GM19455 (cell line): Measurements from ENCODE around the gene CCDC136.

Source experiments
- ATAC-seq: cut with Tn5 transposase; IDR thresholded peaks from one replicate; pipeline ENCODE4 v1.9.1; 2021; ENCODE audit not compliant: unreplicated experiment

CCDC136 gene

DNA sequence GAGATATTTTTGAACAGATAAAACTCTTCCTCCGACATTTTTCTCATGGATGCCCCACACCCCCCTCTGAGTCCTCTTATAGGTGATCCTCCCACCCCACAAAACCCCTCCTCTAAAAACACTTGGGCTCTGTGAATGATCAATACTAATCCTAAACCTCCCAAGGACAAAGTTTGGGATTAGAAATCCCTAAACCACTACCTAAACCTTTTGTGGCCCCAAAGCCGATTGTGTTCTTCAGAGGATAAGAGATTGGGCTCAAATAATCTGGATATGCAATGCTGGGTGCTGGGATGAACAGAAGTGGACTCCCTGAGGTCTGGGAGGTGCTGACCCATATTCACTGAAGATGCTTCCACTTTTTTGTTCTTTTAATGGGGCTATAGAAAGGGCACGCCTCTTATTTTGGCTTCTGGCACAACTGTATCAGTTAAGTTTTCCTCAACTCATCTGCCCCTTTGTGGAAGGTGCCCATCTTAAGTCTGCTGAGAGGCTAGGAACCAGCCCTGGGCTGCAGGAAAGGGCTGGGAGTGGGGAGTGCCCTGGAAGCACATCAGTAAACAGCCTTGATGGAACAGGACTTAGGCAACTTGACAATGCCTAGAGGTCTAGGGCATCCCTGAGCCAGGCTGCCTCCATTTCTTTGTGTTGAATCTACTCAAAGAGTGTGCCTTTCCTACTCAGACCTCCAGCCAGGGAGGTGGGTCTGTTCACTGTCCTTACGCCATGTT is 15.9 kb upstream of the CCDC136 start, which contains the start of gene OPN1SW:
TSS of gene OPN1SW (minus strand) at position 51 of the 731 bp plus-strand sequence. CDS start at position 38, 13 bp downstream.
- no peak for ATAC-seq

DNA sequence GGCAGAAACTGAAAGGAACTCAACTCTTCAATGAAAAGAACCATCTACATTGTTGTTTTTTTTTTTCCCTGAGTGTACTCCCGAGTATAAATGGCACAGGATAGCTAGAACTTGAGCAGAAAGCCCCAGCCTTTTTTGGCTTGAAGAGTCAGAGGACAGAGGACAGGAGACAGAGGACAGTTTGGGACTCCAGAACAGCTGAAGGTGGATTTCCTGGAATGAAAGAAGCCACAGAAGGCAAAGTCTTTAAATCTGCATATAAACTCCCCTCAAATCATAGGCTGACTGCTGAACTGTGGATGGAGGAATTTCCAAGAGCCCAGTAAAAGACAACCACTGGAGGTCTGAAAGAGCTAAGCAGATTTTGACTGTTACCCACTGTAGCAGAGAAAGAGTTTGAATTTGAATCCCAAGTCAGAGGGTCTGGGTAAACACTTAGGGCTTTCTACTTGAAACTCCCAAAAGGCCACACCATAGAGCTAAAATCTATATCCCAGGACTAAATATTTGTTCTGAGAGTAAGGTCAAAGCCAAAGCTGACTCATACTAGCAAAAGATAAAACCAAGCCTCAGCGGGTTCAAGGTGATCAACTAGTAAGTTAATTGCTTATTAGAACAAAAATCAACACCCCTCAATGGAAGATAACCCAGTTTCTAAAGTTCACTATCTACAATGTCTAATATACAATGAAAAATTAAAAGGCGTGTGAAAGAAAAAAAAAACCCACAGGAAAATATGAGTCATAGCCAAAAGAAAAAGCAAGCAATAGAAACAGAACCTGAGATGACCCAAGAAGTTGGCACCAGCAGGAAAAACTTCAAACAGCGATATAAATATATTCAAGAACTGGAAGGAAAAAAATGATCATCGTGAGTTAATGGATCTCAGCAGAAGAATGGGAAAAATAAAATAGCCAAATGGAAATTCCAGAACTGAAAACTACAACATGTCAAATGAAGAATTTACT is 14.3 kb upstream of the CCDC136 start:
- ATAC-seq: no peak

DNA sequence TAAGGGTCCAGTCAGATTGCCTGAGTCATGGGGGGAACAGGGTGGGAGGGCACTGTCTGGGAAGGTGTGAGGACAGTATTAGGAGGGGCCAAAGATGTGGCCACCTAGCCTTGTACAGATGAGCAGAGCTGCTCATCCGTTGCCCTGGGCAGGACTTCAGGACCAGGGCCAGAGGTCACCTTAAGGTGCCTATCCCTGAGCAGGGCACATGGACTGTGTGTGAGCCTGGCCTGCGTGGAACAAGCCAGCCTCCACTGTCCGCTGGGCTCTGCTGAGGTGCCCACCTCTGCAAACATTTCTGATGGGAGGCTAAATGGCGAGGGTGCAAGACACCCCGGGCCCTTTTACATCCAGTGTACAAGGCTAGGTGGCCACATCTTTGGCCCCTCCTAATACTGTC is 12.8 kb upstream of the CCDC136 start:
- no peak for ATAC-seq

DNA sequence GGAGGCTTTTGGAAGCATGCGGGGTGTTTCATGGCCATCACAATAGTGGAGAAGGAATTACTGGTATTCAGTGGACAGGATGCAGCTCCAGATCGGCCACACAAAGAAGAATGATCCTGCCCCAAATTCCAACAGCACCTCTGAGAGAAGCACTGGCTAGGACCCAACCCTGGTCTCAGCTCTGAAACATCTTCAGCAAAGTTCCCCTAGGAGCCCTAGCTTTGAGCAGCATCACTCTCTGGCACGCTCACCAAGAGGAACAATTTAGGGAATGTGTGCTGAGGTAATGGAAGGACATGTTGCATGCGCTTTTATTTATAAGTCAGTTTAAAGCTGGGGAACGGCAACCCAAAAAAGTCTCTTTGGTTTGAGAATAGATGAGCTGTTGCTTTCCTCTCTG is 10.6 kb upstream of the CCDC136 start:
- no peak for ATAC-seq

DNA sequence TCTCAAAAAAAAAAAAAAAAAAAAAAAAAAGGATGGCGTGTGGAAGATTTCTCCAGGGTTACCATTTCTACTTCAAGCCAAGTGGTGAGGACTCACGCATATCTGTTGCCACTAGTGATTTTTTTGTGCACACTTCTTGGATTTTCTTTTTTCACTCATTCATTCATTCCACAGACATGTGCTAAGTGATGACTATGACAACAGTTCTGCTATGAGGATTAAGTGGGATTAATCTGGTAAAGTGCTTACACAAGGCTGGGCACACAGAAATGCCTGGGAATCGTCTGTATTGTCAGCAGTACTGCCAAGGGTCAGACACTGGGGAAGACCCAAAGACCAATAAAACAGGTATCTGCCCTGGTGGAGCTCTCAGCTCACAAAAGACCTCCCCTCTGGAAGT is 9.9 kb upstream of the CCDC136 start:
- ATAC-seq: no peak

DNA sequence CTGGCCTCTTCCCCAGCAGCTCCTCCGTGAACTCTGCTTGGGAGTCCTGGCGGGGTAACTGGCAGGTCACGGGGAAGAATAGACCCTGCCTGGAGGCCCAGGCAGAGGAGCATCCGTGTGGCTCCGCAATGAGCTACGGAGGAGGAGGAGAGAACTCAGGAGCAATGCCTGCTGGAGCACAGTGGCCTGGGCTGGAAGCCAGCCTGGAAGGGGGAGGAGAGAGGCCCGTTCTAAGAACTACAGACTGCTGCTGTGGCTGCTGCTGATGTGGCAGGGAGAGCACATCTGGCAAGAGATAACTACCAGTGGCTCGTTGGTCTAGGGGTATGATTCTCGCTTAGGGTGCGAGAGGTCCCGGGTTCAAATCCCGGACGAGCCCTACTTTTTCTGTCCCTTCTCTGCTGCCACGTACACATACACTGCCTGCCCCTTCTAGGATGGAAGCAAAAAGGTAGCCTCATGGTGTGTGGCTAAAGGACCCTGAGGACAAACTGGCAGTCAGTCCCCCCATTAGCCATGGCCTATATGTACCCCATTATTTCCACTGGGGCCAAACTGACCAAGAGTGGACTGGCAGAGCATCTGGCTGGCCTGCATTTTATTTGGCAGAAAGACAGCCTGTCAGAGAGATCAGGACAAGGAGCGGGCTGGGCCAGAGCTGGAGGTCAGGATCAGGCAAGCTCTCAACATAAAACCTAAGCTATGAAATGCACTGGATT is 8.5 kb upstream of the CCDC136 start:
- ATAC-seq: no peak

DNA sequence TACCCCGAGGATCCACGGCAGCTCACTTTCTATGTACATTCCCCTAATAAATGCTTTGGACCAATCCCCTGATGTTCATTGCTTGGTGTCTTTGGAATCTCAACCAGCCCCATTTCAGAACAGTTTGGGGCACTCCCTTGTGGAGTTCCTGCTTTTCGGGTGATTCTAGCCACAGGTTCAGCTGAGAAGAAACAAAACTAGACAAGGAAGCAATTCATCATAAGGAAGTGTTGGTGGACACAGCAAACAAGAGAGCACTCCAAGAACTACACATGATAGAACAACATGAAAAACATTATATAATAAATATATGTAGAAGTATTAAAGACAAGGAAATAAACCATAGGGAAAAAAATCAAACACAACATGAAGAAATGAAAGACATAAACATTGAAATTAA is 6.0 kb upstream of the CCDC136 start:
- ATAC-seq: no peak

DNA sequence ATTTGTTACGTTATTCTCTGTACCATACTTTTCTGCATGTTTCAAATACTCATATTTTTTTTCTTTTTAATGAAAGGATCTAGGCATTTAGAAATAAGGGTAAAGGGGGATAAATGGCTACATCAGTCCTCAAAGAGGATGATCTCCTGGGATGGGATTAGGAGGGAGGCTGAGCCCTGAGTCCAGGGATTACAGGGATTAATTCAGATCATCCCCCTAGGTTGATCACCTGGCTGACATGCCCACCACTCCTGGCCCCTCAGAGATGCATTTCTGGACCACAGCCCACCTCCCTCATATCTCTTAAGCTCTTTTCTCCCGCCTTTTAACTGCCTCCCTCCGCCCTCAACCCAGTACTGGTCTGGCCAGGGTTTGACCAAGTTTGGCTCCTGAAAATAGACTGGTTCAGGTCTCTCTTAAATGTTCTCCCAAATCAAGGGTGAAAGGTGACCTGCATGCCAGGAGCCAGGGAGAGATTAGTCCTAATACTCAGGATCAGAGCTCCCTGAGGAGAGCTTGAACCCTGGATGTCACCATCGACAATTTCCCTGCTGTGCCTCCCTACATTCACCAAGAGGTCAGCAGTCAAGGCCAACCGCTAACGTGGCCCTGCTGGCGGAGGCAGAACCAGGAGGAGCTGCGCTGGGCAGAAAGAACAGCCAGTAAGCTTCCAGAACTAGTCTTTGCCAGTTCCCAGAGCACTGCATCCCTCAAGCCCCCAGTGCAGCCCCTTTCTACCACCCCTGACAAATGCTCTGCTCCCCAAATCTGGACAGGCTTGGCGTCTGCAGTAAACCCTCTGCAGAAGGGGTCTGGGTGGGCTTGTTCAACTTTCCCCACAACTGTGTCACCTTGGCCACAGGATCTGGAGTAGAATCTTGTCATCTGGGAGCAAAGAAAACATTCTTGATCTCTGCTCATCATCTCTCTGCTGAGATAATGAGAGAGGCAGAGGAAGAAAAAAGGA is 3.0 kb upstream of the CCDC136 start:
- ATAC-seq: no peak

DNA sequence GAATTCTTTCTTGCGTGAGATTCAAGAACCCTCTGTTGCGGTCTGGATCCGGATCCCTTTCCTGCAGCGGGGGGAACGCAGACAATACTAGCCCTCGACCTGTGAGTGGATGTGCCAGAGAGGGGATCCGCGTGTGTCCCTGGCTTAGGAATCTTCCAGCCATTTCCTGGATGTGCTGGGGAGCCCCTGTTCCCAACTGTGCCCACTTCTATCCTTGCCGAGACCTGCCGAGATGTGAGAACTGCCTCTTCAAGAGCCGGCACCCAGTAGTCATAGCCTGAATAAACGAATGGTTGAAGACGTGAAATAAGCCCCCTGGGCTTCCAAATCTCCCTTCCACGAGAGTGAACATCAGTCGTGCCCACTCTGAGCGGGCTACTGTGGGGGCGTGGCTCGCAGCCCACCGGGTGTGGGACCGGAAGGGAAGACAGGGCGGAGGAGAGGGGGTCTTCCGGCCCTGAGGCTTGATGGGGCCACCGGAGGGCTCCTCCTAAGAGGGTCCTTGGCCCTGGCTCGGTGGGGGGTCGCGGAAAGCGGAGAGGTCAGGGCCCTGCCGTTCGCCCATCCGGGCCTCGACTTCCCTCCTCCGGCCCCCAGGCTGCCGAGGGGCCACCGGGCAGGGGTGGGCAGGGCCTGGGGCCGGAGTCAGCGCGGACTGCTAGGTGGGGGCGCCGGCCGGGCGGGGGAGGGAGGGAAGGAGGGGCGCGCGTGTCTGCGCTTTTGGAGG is 1.3 kb upstream of the CCDC136 start:
- peak; percentile 23 for ATAC-seq

DNA sequence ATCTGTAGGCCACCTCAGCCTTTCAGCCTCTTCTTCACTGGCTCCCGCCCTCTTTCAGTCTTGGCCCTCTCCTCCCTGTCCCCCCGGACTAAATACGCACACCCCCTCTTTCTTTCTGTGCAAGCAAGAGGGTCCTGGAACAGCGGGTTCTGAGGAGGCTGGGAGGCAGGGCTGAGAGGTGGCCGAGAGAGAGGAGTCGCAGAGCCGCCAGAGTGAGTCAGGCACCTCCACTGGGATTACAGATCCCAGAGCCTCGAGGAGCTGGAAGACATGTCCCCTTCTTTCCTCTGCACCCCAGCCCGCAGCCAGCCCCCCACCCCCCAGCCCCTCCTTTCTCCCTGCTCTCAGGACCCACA is 182 bp downstream of the CCDC136 start:
- no peak for ATAC-seq

DNA sequence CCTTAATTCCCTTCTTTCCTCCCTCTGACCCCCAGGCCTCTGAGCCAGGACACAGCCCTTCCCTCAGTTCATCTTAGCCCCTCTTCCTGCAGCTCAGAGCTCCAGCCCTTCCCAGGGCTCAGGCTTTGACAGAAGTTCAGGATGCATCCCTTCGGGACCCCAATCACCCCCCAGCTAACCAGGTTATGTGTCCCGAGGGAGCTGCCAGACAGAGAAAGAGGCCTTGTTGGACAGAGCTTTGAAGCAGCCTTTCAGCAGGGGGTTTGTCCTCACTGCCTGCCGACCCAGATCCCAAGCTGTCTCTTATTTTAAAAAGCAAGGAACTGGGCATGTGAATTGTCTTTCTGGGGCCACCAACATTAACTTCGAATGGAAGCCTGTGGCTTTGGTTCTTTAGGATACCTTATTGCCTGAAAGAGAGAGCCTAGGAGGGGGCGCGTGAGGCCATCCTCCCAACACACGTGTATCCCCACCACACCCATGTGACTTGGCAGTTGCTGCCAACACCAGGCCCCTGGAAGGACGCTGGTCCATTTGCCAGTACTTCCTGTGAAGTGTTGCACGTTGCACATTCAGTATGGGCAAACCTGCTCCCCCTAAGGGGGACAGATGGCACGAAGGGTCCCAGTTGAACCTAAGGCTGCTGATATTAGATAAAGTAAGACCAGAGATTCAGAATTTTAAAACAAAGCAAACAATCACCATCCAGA is 858 bp downstream of the CCDC136 start:
- no peak for ATAC-seq

DNA sequence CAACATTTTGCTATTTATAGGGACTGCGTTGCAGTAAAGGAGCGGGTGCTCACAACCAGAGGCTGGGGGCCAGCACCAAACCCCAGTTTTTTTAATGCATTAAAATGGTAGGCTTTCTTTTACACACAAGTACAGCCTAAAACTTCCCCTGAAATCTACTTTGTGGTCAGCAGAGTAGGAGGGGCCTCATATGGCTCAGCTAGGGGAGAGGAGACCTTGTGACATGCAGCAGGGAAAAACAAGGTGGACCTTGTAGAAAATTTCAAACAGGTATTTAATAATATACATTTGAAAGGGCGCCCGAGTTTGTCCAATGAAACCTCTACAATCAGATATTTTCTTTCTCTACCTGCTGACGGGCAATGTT is 1.4 kb downstream of the CCDC136 start:
- no peak for ATAC-seq

DNA sequence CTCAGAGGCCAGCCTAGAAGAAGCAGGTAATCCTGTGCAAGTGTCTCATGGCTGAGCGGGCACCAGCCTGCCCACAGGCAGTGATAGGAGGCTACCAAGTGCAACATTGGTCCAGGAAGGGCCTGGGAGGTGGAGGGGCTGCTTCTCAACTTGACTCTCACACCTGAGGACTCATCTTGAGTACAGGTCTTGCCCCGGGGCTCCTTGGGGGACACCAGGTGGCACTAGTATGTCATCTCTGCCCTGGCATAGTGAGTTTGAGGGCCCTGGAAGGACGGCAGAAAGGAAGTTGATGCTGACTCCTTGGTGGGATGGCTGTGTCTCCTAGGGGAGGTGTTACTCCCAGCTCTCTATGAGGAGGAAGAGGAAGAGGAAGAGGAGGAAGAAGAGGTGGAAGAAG is 2.3 kb downstream of the CCDC136 start:
- no peak for ATAC-seq

DNA sequence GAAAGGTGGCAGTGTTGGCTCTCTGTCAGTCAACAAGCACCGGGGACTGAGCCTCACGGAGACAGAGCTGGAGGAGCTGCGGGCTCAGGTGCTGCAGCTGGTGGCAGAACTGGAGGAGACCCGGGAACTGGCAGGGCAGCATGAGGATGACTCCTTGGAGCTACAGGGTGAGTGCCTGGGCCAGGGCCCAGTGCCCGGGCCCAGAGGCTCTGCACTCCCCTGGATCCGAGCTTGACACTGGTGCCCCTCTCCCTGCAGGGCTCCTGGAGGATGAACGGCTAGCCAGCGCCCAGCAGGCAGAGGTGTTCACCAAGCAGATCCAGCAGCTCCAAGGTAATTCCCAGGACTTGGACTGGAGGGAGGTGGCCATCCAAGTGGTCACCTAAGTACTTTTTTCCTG is 2.7 kb downstream of the CCDC136 start:
- no peak for ATAC-seq

DNA sequence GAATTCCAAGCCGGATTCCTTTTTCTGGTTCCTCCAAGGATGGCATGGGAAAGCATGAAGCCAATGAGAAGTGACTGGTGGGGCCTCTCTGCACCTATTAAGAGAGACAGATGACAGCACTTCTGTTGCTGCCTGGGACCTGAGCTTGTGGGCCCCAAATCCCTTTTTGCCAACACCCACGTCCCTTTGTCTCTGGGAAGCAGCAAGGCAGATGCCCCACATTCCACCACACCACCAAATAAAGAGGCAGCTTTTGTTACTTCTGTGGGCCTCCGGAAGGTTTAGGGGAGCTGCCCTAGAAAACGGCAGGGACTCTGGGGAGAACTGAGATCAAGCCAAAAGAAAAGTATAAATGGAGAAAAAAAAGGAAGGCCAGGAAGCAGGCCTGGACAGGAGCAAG is 3.4 kb downstream of the CCDC136 start:
- ATAC-seq: no peak

DNA sequence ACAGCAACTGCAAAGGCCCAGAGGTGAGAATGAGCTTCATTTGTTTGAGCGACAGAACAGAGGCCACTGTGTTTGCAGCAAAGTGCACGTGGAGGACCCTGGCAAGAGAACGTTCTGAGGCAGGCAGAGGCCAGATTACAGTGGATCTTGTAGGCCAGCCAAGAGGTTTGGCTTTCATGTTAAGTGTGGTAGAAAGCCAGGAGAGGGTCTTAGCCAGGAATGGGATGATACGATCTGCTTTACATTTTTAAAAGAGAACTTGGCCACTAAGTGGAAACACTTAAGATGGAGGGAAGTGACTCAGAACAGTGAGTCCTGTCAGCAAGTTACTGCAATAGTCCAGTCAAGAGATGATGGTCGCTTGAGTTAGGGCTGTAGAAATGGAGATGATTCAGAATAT is 4.6 kb downstream of the CCDC136 start:
- ATAC-seq: no peak

DNA sequence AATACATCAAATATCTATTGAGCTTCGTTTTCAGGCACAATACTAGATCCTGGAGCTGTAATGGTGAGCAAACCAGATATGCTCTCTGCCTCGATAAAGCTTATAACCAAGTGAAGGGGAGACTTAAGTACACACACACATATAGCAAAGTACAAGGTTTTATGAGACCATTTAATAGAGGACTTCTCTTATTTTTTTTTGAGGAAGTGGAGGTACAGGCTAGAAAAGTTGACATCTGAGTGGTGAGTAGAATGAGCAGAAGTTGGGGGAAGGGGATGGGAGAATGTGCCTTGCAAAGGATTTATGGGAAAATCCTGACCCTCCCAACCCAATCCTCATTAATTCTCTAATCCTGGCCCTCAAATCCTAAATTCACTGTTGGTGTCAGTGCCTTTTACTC is 7.7 kb downstream of the CCDC136 start:
- ATAC-seq: no peak

DNA sequence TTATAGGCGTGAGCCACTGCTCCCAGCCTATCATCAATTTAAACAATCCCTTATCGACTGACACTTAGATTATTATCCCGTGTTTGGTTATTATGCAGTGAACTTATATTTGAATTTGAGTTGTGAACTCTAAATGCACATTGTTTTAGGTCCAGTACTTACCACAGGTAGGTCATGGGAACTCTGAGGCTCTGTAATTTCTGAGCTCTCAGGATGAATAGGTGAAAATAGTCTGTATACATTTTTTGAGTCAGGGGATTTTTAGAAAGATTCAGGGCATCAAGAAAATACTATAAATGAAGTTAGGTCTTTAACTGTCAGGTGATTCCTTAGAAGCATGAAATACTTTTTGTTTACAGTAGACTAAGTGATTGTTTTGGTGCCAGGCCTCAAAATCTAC is 8.8 kb downstream of the CCDC136 start:
- no peak for ATAC-seq

DNA sequence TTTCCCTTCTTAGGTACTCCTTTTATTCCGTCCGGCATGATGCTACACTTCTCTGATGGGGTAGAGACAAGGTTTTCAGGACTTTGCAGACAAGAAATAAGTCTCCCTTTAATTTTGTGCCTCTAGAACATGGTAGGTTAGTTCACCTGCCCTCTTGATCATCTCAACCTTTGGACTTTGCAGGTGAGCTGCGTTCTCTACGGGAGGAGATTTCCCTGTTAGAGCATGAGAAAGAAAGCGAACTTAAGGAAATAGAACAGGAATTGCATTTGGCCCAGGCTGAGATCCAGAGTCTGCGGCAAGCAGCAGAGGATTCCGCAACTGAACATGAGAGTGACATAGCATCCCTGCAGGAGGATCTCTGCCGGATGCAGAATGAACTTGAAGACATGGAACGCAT is 9.2 kb downstream of the CCDC136 start:
- no peak for ATAC-seq
